ENCODE data around the gene IPO7.

The IPO7 gene

GRCh38 chr11:9461760-9462134 is 77.3 kb downstream of the IPO7 start:
- H2AFZ ChIP-seq (ENCODE audit: low read depth, low read length, severe bottlenecking), result peak overlapping the region; percentile 0

GRCh38 chr11:9462172-9462799 is 77.8 kb downstream of the IPO7 start:
- Histone ChIP-seq H3K4me3 (ENCODE audit: insufficient read depth, low read length, poor library complexity, severe bottlenecking) (peak overlapping the region; percentile 65), H2AFZ (ENCODE audit: low read depth, low read length, severe bottlenecking) (peak overlapping the region; percentile 0), H3K9me3 (ENCODE audit: insufficient read depth, low read length) (no peaks in the 10 kb centered on the region), H3K27me3 (ENCODE audit: low read length) (no peaks in the 10 kb centered on the region), H3K4me2 (ENCODE audit: low read depth, low read length, poor library complexity, severe bottlenecking) (peak overlapping the region; percentile 84), H3K79me2 (ENCODE audit: insufficient read depth, low read length) (peaks cover 59% of the 10 kb centered on the region), H3K27ac (ENCODE audit: low read depth, low read length) (peak overlapping the region; percentile 99), H3K9ac (ENCODE audit: low read length) (peak overlapping the region; percentile 82), H3K9me2 (replicated peaks; ENCODE audit: insufficient read depth, low read length) (no peaks in the 10 kb centered on the region), H4K20me1 (ENCODE audit: low read depth, low read length) (no peaks in the 10 kb centered on the region), H3F3A (ENCODE audit: insufficient read depth) (peaks cover 37% of the 10 kb centered on the region), H3K36me3 (ENCODE audit: low read length) (no peaks in the 10 kb centered on the region)
- TF ChIP-seq CTCF (IDR thresholded peaks at IDR 0.05; ENCODE audit: insufficient read depth, low read length, poor library complexity, severe bottlenecking), result no peak
- TF ChIP-seq EZH2phosphoT487 (conservative IDR thresholded peaks at IDR 0.05; ENCODE audit: low read length), result no peak

More at GRCh38 chr11:9461760-9462134, 77.3 kb downstream of the IPO7 start:
- Histone ChIP-seq H3K4me2 (ENCODE audit: low read depth, low read length, poor library complexity, severe bottlenecking) (peak overlapping the region; percentile 84), H3K79me2 (ENCODE audit: insufficient read depth, low read length) (peaks cover 56% of the 10 kb centered on the region), H3K9me3 (ENCODE audit: insufficient read depth, low read length) (no peaks in the 10 kb centered on the region), H3K9ac (ENCODE audit: low read length) (peak overlapping the region; percentile 82), H4K20me1 (ENCODE audit: low read depth, low read length) (no peaks in the 10 kb centered on the region), H3K27me3 (ENCODE audit: low read length) (no peaks in the 10 kb centered on the region), H3F3A (ENCODE audit: insufficient read depth) (peaks cover 37% of the 10 kb centered on the region), H3K4me3 (ENCODE audit: insufficient read depth, low read length, poor library complexity, severe bottlenecking) (peak overlapping the region; percentile 65), H3K27ac (ENCODE audit: low read depth, low read length) (peak overlapping the region; percentile 99), H3K36me3 (ENCODE audit: low read length) (no peaks in the 10 kb centered on the region), H3K9me2 (replicated peaks; ENCODE audit: insufficient read depth, low read length) (no peaks in the 10 kb centered on the region)
- no peak for TF ChIP-seq CTCF (IDR thresholded peaks at IDR 0.05; ENCODE audit: insufficient read depth, low read length, poor library complexity, severe bottlenecking)
- no peak for TF ChIP-seq EZH2phosphoT487 (conservative IDR thresholded peaks at IDR 0.05; ENCODE audit: low read length)

GRCh38 chr11:9462806-9463537 is 78.5 kb downstream of the IPO7 start:
- peak overlapping the region; percentile 84 for H3K4me2 ChIP-seq (ENCODE audit: low read depth, low read length, poor library complexity, severe bottlenecking)
- peak overlapping the region; percentile 99 for H3K27ac ChIP-seq (ENCODE audit: low read depth, low read length)

More at GRCh38 chr11:9462806-9463537, 78.5 kb downstream of the IPO7 start:
- TF ChIP-seq CTCF (IDR thresholded peaks at IDR 0.05; ENCODE audit: insufficient read depth, low read length, poor library complexity, severe bottlenecking) (no peak), EZH2phosphoT487 (conservative IDR thresholded peaks at IDR 0.05; ENCODE audit: low read length) (no peak)
- Histone ChIP-seq H3K4me3 (ENCODE audit: insufficient read depth, low read length, poor library complexity, severe bottlenecking) (peak overlapping the region; percentile 65), H2AFZ (ENCODE audit: low read depth, low read length, severe bottlenecking) (peak overlapping the region; percentile 10), H3K79me2 (ENCODE audit: insufficient read depth, low read length) (peaks cover 65% of the 10 kb centered on the region), H3K9ac (ENCODE audit: low read length) (peak overlapping the region; percentile 17), H3K27me3 (ENCODE audit: low read length) (no peaks in the 10 kb centered on the region), H4K20me1 (ENCODE audit: low read depth, low read length) (no peaks in the 10 kb centered on the region), H3F3A (ENCODE audit: insufficient read depth) (peaks cover 37% of the 10 kb centered on the region), H3K9me3 (ENCODE audit: insufficient read depth, low read length) (no peaks in the 10 kb centered on the region), H3K9me2 (replicated peaks; ENCODE audit: insufficient read depth, low read length) (no peaks in the 10 kb centered on the region), H3K36me3 (ENCODE audit: low read length) (no peaks in the 10 kb centered on the region)
